Lung (tissue), 12 donors: ENCODE measurements around the gene FATE1. TPM values are rescaled to one million over a fixed set of nuclear protein-coding genes. Genes with fewer than 3 reads are reported as not detected.

ENCODE experiments used
- ATAC-seq: fragments of 200-7000 bp; cut with Tn5 transposase; one replicate; pipeline ENCODE4 v1.9.1; 2020; ENCODE audit warnings: moderate number of reproducible peaks; ENCODE audit not compliant: insufficient read depth, low FRiP score
- DNase-seq, 3 donors: peaks; one replicate each; pipeline ENCODE4 v3.0.0-alpha.2; 2013 to 2017
- H3K27ac ChIP-seq, 2 donors: one replicate each; pipeline ENCODE4 v1.5.1; 2013; ENCODE audit warnings: mild to moderate bottlenecking in 2 of 2, moderate library complexity in 2 of 2, control low read depth in 1 of 2, inconsistent platforms in 1 of 2, low read depth in 1 of 2, low read length in 1 of 2
- H3K27me3 ChIP-seq, 3 donors: one replicate each; pipeline ENCODE4 v1.5.1; 2013; ENCODE audit warnings: low read length in 2 of 3; ENCODE audit not compliant: control insufficient read depth in 3 of 3, insufficient read depth in 3 of 3
- H3K36me3 ChIP-seq, 4 donors: one replicate each; pipeline ENCODE4 v1.5.1; 2013; ENCODE audit warnings: low read length in 4 of 4, mild to moderate bottlenecking in 1 of 4, moderate library complexity in 1 of 4; ENCODE audit not compliant: control insufficient read depth in 4 of 4, insufficient read depth in 4 of 4
- H3K4me1 ChIP-seq, 5 donors: one replicate each; pipeline ENCODE4 v1.5.1; 2013; ENCODE audit warnings: low read length in 5 of 5, mild to moderate bottlenecking in 2 of 5, moderate library complexity in 1 of 5; ENCODE audit not compliant: control insufficient read depth in 5 of 5, insufficient read depth in 5 of 5
- H3K4me3 ChIP-seq: one replicate; pipeline ENCODE4 v1.5.1; 2013; ENCODE audit warnings: mild to moderate bottlenecking, control low read depth, moderate library complexity
- H3K9ac ChIP-seq, 2 donors: one replicate each; pipeline ENCODE4 v1.5.1; 2013; ENCODE audit warnings: low read length in 2 of 2, control low read depth in 1 of 2; ENCODE audit not compliant: insufficient read depth in 1 of 2
- H3K9me3 ChIP-seq, 4 donors: one replicate each; pipeline ENCODE4 v1.5.1; 2013; ENCODE audit warnings: low read length in 3 of 4, mild to moderate bottlenecking in 1 of 4, moderate library complexity in 1 of 4; ENCODE audit not compliant: control insufficient read depth in 4 of 4, insufficient read depth in 3 of 4
- WGBS, 2 donors: extraction: QIAGEN DNeasy Blood & Tissue Kit; methylation state at CpG; one replicate each; pipeline ENCODE4 v1.1.7; 2013; 5-methylcytosine and 5-hydroxymethylcytosine counted together
- polyA plus RNA-seq, 2 donors: library from polyadenylated mRNA; stranded (reverse); fragments of 200-250 nt; gene quantifications; one replicate each; pipeline ENCODE4 v1.2.1, GENCODE V29; 2013
- total RNA-seq, 2 donors: library from RNA; depleted of rRNA in 1 of 2; stranded (reverse); fragments of >200 nt in 1 of 2; gene quantifications; one replicate each; pipeline ENCODE4 v1.2.1, GENCODE V29; 2014 to 2021
- TF ChIP-seq, protein P1 (sequence below): IDR thresholded peaks from 2 replicates; pipeline ENCODE4 v1.5.1; 2012; ENCODE audit warnings: mild to moderate bottlenecking; ENCODE audit errors: control extremely low read depth, extremely low read depth
- donor health status: control.
- donor health status: control.
- donor health status: Bipolar disorder and iron deficiency.
- donor health status: healthy.
- donor health status: DM: yes; HTN: yes; CAD: no.

The FATE1 gene
- total and polyA plus RNA-seq, 4 donors = 0.05 to 1.0 (median 0.37) TPM; not detected in 1

DNA sequence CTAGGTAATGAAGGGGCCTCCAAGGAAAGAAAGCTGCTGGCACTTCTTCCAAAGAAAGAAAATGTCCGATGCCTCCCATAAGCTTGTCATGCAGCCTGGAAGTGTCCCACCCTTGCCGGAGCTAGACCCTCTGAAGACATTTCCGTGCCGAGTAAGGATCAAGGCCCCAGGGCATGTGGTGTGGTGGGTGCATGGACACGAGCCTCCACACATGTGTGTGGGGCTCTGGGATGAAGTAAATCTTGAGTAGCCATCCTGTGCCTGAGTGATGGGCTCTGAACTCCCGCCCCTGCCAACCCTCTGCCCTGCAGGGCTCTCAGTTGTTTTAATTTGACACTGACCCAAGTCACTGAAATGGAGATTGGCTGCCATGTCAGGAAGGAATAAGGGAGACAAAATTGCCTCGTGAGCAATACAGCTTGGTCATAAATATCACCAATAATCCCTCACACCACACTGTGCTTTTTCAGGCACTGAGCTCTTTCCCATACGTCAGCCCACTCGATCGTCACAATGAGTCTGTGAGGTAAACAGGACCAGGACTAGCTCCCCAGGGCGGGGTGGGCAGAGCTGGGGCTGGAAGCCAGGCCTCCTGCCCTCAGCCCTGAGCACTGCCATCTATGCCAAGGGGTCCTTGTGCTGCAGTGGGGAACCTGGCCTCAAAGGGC is 43.3 kb downstream of the FATE1 start:
- no peak for ATAC-seq

DNA sequence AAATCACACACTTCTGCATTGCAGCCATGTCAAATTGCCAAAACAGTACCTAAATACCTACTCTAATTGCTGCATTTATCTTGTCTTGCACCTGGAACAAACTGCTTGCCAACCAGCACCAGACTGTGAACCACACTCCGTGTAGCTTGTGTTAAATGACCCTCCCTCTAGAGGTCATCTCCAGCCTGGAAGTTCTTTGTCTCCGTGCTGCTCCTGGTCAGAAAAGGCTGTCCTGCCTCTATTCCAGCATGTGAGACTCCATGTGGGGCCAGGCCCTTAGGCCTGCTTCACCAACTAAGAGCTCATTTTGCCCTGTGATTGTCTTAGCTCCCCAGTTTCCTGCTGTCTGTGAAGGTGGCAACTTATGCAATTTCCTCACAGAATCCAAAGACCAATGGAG is 47.0 kb downstream of the FATE1 start:
- TF ChIP-seq, protein P1, sequence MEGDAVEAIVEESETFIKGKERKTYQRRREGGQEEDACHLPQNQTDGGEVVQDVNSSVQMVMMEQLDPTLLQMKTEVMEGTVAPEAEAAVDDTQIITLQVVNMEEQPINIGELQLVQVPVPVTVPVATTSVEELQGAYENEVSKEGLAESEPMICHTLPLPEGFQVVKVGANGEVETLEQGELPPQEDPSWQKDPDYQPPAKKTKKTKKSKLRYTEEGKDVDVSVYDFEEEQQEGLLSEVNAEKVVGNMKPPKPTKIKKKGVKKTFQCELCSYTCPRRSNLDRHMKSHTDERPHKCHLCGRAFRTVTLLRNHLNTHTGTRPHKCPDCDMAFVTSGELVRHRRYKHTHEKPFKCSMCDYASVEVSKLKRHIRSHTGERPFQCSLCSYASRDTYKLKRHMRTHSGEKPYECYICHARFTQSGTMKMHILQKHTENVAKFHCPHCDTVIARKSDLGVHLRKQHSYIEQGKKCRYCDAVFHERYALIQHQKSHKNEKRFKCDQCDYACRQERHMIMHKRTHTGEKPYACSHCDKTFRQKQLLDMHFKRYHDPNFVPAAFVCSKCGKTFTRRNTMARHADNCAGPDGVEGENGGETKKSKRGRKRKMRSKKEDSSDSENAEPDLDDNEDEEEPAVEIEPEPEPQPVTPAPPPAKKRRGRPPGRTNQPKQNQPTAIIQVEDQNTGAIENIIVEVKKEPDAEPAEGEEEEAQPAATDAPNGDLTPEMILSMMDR = no peak
- H3K36me3 ChIP-seq = no peaks in the 10 kb centered on the region
- WGBS, 2 donors = 59 to 60% methylated on average over 2 of the region's 2 CpGs

More for the DNA sequence above, 43.3 kb downstream of the FATE1 start:
- H3K27ac ChIP-seq = no peak overlapping the region
- no peak overlapping the region for H3K9ac ChIP-seq
- peaks cover 0 to 4% (median 0%) of the 10 kb centered on the region in 3 donors for H3K27me3 ChIP-seq
- 81 to 84% methylated on average over 8 to 11 of the region's 11 CpGs for WGBS, 2 donors
- no peak overlapping the region for H3K4me3 ChIP-seq
- TF ChIP-seq, protein P1 = no peak
- no peaks in the 10 kb centered on the region for H3K36me3 ChIP-seq
- H3K4me1 ChIP-seq = no peaks in the 10 kb centered on the region
- no peak for DNase-seq
- H3K9me3 ChIP-seq = no peaks in the 10 kb centered on the region

DNA sequence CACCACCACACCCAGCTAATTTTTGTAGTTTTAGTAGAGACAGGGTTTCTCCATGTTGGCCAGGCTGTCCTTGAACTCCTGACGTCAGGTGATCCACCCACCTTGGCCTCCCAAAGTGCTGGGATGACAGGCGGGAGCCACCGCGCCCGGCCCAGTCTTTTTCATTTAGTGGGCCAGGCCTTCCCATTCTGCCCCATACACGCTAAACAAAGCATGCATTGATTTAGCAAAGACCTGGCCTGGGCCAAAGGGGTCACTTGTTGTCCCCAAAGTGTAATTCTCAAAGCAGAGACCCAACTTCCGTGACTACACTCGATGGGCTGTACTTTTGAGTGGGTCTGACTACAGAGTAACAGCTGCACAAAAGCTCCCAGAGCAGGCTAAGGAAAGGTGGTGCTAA is 47.9 kb downstream of the FATE1 start:
- Histone ChIP-seq H3K9me3 (no peaks in the 10 kb centered on the region), H3K36me3 (no peaks in the 10 kb centered on the region), H3K27ac (no peak overlapping the region), H3K4me1 (peaks cover 0 to 3% (median 0%) of the 10 kb centered on the region in 5 donors), H3K4me3 (no peak overlapping the region), H3K27me3 (peaks cover 0 to 2% (median 0%) of the 10 kb centered on the region in 3 donors), H3K9ac (no peak overlapping the region)
- TF ChIP-seq, protein P1 = no peak
- no peak for ATAC-seq
- DNase-seq = no peak
- 86 to 96% methylated on average over 8 of the region's 8 CpGs for WGBS, 2 donors

More for the DNA sequence above, 47.0 kb downstream of the FATE1 start:
- ATAC-seq (no peak), DNase-seq (no peak)
- H3K4me3 ChIP-seq = no peak overlapping the region
- H3K9me3 ChIP-seq = no peaks in the 10 kb centered on the region
- no peak overlapping the region for H3K27ac ChIP-seq
- peaks cover 0 to 3% (median 0%) of the 10 kb centered on the region in 5 donors for H3K4me1 ChIP-seq
- peaks cover 0 to 2% (median 0%) of the 10 kb centered on the region in 3 donors for H3K27me3 ChIP-seq
- H3K9ac ChIP-seq = no peak overlapping the region
